Mammary microvascular endothelial cell (primary cell): ENCODE data around the gene CDCA3. TPM values are rescaled to one million over a fixed set of nuclear protein-coding genes. Genes with fewer than 3 reads are reported as not detected.

ENCODE experiments used
- total RNA-seq: library from RNA; depleted of rRNA; stranded (reverse); fragments of >200 nt; gene quantifications from 2 replicates; pipeline ENCODE4 v1.2.3, GENCODE V29; 2015

Gene CDCA3
- total RNA-seq = 55.0 and 56.9 TPM in 2 replicates

DNA sequence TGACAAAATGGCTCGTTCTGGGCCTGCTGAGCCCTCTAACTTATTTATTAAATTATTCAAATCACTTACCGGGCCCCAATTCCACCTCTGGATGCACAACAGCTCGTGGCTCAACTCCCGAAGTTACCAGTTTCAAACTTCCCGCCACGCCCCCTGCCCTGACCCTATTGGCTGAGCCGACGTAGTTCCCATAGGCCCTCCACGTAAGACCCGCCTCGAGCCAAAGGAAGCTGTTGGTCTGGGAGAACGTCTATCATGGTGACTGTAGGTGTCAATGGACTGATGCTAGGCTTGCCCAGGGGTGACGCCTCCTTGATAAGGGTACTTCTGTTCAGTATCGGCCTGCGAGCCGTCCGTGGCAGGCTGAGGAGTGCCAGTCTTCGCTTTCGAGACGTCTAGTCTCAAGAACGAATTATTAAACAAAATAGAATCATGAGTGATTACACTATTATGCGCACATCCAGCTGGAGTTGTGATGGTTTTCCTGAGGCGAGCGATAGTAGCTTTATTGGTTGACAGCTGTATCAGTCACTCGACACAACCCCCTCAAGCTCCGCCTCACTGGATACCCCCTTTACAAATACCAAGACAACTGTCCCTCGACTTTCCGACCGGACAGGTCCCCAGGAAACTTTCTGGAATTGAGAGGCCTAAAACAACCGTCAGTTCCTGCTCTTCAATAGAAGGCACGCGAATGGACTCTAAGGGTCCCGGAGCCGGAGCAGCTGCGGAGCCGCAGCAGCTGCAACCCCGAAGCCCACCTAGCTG lies at the start of gene CDCA3:
CDCA3 (minus strand) TSS at position 134 of the 768 bp plus-strand sequence. CDS start 334 bp downstream, outside the sequence.

GRCh38 chr12:6873094-6874014 lies 22.3 kb upstream of the CDCA3 start, which contains the start of gene SPSB2:
Gene SPSB2 (minus strand): TSS chr12:6873303. CDS start chr12:6872901, 402 bp downstream.

GRCh38 chr12:6867413-6868210 lies 16.5 kb upstream of the CDCA3 start, which contains the start of gene TPI1:
Gene TPI1 (plus strand): TSS chr12:6867531. CDS start chr12:6867567, 36 bp downstream.

GRCh38 chr12:6851921-6852650 lies 1.0 kb upstream of the CDCA3 start, which contains the start of gene USP5:
Gene USP5 (plus strand): TSS chr12:6852150. CDS start chr12:6852180, 30 bp downstream.

DNA sequence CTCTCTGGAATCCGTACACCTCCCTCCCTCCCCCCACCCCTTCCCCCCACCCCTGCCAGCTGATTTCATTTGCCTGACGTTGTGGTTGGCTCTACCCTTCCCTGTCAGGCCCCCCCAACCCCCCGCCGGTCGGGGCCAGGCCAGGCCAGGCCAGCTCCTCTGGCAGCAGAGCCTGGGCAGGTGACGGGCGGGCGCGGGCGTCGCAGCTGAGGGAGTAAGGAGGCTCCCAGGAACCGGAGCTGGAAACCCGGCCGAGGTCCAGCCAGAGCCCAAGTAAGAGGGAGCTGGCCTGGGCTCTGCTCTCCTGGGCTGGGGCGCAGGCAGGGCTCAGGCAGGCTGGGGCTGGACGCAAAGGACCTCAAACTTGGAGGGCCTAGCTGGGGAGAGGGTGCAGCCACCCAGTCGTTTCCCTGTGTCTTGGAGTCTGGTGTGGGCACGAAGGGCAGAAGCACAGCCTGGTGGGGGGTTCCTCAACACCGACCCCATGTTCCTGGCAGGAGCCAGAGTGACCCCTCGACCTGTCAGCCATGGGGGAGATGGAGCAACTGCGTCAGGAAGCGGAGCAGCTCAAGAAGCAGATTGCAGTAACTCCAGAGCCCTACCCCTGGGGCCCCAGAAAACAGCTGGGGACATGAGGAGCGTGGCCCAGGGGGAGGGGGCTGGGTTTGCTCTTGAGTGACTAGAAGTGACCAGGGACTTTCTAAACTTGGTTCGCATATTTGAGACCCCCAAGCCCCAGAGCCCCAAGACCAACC lies 10.1 kb downstream of the CDCA3 start, which contains the start of gene GNB3:
GNB3 (plus strand) TSS at position 165 of the 755 bp plus-strand sequence; CDS start at position 528, 363 bp downstream.

GRCh38 chr12:6827982-6828780 lies 22.9 kb downstream of the CDCA3 start, which contains the start of gene P3H3:
Gene P3H3 (plus strand): TSS chr12:6828407. CDS start chr12:6828441, 34 bp downstream.

DNA sequence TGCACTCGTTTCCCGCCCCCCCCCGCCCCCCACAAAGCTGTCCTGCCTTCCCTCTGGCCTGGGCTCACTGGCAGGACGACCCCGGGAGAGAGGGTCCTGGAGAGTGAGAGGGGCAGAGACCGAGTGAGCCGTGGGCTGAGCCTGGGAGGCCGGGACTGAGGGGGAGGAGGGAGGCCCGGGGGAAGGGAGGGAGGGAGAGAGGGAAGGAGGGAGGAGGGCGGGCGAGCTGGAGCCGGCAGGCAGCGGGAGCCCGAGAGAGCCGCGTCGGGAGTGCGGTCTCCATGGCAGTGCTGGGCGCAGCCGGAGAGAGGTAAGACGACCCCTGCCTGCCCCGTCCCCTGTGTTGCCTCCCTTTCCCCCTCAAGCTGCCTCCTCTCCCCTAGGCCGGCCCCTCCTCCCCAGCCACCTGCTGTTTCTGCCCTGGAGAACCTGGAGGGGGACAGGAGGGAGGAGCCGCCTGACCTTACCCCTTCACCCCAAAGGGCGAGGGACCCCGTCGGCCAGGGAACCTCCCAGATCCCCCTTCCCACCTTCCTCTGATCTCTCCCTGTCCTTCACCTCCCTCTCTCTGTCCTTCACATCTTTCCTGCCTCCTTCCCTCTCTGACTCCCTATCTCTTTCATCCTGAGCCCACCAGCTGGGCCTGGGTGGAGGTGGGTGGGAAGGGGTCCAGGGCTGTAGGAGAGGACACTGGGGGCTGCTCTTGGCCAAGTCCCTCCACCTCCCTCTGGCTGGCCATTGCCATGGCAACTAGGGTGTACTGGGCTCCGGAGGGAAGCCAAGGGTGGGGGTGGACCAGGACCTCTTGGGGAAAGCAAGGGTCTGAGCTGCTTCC lies 29.3 kb downstream of the CDCA3 start, which contains the start of gene GPR162:
GPR162 (plus strand) TSS at position 231 of the 835 bp plus-strand sequence. CDS start 2,078 bp downstream, outside the sequence.

Other genes starting within 250 kb of the CDCA3 start
- 168 and 192 TPM in 2 replicates for gene CHD4, start 243.9 kb downstream of the CDCA3 start, total RNA-seq
- not detected in 2 replicates for gene LPAR5, start 215.3 kb downstream of the CDCA3 start, total RNA-seq
- 0.27 and 0.84 TPM in 2 replicates for gene ACRBP, start 203.9 kb downstream of the CDCA3 start, total RNA-seq
- gene ING4, start 188.2 kb downstream of the CDCA3 start, total RNA-seq = 21.2 and 25.4 TPM in 2 replicates
- 14.1 and 27.2 TPM in 2 replicates for gene ZNF384, start 161.9 kb downstream of the CDCA3 start, total RNA-seq
- gene PIANP, start 150.5 kb downstream of the CDCA3 start, total RNA-seq = not detected in 2 replicates
- 68.9 and 69.7 TPM in 2 replicates for gene COPS7A, start 127.2 kb downstream of the CDCA3 start, total RNA-seq
- gene MLF2, start 98.1 kb downstream of the CDCA3 start, total RNA-seq = 165 and 177 TPM in 2 replicates
- 164 and 173 TPM in 2 replicates for gene PTMS, start 84.9 kb downstream of the CDCA3 start, total RNA-seq
- 0.13 TPM in 1 of 2 replicates, not detected in the other for gene LAG3, start 78.8 kb downstream of the CDCA3 start, total RNA-seq
- gene CD4, start 61.8 kb downstream of the CDCA3 start, total RNA-seq = not detected in 2 replicates
- 0.30 and 0.80 TPM in 2 replicates for gene GPR162, start 29.5 kb downstream of the CDCA3 start, total RNA-seq
- gene P3H3, start 22.9 kb downstream of the CDCA3 start, total RNA-seq = 7.5 and 8.8 TPM in 2 replicates
- gene GNB3, start 10.4 kb downstream of the CDCA3 start, total RNA-seq = 0.10 and 0.20 TPM in 2 replicates
- gene USP5, start 864 bp upstream of the CDCA3 start, total RNA-seq = 80.9 and 87.7 TPM in 2 replicates
- gene TPI1, start 16.2 kb upstream of the CDCA3 start, total RNA-seq = 1,010 and 1,150 TPM in 2 replicates
- gene SPSB2, start 22.0 kb upstream of the CDCA3 start, total RNA-seq = 3.2 and 3.9 TPM in 2 replicates
- 2.8 and 7.1 TPM in 2 replicates for gene LRRC23, start 53.5 kb upstream of the CDCA3 start, total RNA-seq
- 6.2 and 6.9 TPM in 2 replicates for gene ENO2, start 63.3 kb upstream of the CDCA3 start, total RNA-seq
- gene ATN1, start 76.7 kb upstream of the CDCA3 start, total RNA-seq = 12.5 and 17.1 TPM in 2 replicates
- not detected in 2 replicates for gene RNU7-1, start 92.5 kb upstream of the CDCA3 start, total RNA-seq
- gene C12orf57, start 92.7 kb upstream of the CDCA3 start, total RNA-seq = 214 and 226 TPM in 2 replicates
- gene PTPN6, start 100.1 kb upstream of the CDCA3 start, total RNA-seq = 1.2 and 5.3 TPM in 2 replicates
- gene PHB2, start 119.4 kb upstream of the CDCA3 start, total RNA-seq = 293 and 304 TPM in 2 replicates
- 51.5 and 63.6 TPM in 2 replicates for gene EMG1, start 119.6 kb upstream of the CDCA3 start, total RNA-seq
- 25.5 and 28.0 TPM in 2 replicates for gene LPCAT3, start 167.2 kb upstream of the CDCA3 start, total RNA-seq
- 0.27 and 0.79 TPM in 2 replicates for gene C1S, start 209.4 kb upstream of the CDCA3 start, total RNA-seq
- gene C1R, start 241.2 kb upstream of the CDCA3 start, total RNA-seq = 1.9 and 2.5 TPM in 2 replicates